Neural crest cell (in vitro differentiated cells): Measurements from ENCODE around the gene PLEK. TPM values are rescaled to one million over a fixed set of nuclear protein-coding genes. Genes with fewer than 3 reads are reported as not detected.
"Not testable (repeated sequence)": the region's sequence is repeated elsewhere in the genome, so short reads cannot be mapped to it uniquely, and the experiment has no call there.

Experiments
- DNase-seq: peaks from one replicate; pipeline ENCODE4 v3.0.0; 2021; ENCODE audit warnings: low read depth, mixed read lengths, low spot score
- H3K27ac Mint-ChIP-seq: one replicate; pipeline ENCODE4 v1.8.0; 2021; ENCODE audit warnings: mild to moderate bottlenecking, mixed read lengths; ENCODE audit not compliant: unreplicated experiment
- H3K27me3 Mint-ChIP-seq: 2 replicates; pipeline ENCODE4 v1.8.0; 2021; ENCODE audit warnings: low read depth, mild to moderate bottlenecking, mixed read lengths
- H3K36me3 Mint-ChIP-seq: 2 replicates; pipeline ENCODE4 v1.8.0; 2021; ENCODE audit warnings: low read depth, mild to moderate bottlenecking, mixed read lengths
- H3K4me1 Mint-ChIP-seq: 2 replicates; pipeline ENCODE4 v1.8.0; 2021; ENCODE audit warnings: mixed read lengths
- H3K4me3 Mint-ChIP-seq: one replicate; pipeline ENCODE4 v1.8.0; 2021; ENCODE audit warnings: mild to moderate bottlenecking, mixed read lengths
- H3K9me3 Mint-ChIP-seq: 2 replicates; pipeline ENCODE4 v1.8.0; 2021; ENCODE audit warnings: mixed read lengths
- CTCF ChIP-seq: fragments of 200-600 bp; sonication (generic); conservative IDR thresholded peaks from 2 replicates; pipeline ENCODE4 v1.5.0; 2021; ENCODE audit warnings: antibody characterized with exemption, mild to moderate bottlenecking
- total RNA-seq: library from RNA; stranded (reverse); gene quantifications from 2 replicates; pipeline ENCODE4 v1.2.1, GENCODE V29; 2021

Gene PLEK
- total RNA-seq, 1 donor from 2014 or later, result not detected

- no peak overlapping the region for H3K4me3 Mint-ChIP-seq
Measured at GRCh38 chr2:68377137-68377780, 12.2 kb downstream of the PLEK start.

GRCh38 chr2:68378779-68379178, 13.7 kb downstream of the PLEK start:
- DNase-seq, H3K9me3 Mint-ChIP-seq, H3K4me3 Mint-ChIP-seq, H3K4me1 Mint-ChIP-seq, H3K36me3 Mint-ChIP-seq, H3K27ac Mint-ChIP-seq: not testable (repeated sequence)
- H3K27me3 Mint-ChIP-seq, result peaks cover 16% of the 10 kb centered on the region

More at GRCh38 chr2:68377137-68377780, 12.2 kb downstream of the PLEK start:
- DNase-seq, result no peak
- H3K27me3 Mint-ChIP-seq, result peaks cover 14% of the 10 kb centered on the region
- H3K36me3 Mint-ChIP-seq, result no peaks in the 10 kb centered on the region
- H3K27ac Mint-ChIP-seq, result no peak overlapping the region
- TF ChIP-seq CTCF, result no peak
- H3K9me3 Mint-ChIP-seq, result peaks cover 2% of the 10 kb centered on the region
- no peaks in the 10 kb centered on the region for H3K4me1 Mint-ChIP-seq

GRCh38 chr2:68379184-68379708, 14.2 kb downstream of the PLEK start:
- Mint-ChIP-seq H3K36me3 (no peaks in the 10 kb centered on the region), H3K4me1 (no peaks in the 10 kb centered on the region), H3K9me3 (peaks cover 2% of the 10 kb centered on the region), H3K4me3 (no peak overlapping the region), H3K27ac (no peak overlapping the region), H3K27me3 (peaks cover 16% of the 10 kb centered on the region)
- no peak for DNase-seq
- no peak for TF ChIP-seq CTCF

- no peak for DNase-seq
- Mint-ChIP-seq H3K9me3 (peaks cover 2% of the 10 kb centered on the region), H3K27ac (no peak overlapping the region), H3K4me1 (no peaks in the 10 kb centered on the region), H3K4me3 (no peak overlapping the region), H3K27me3 (peaks cover 30% of the 10 kb centered on the region), H3K36me3 (no peaks in the 10 kb centered on the region)
- TF ChIP-seq CTCF, result no peak
Measured at GRCh38 chr2:68383778-68384177, 18.7 kb downstream of the PLEK start.

- no peak overlapping the region for H3K4me3 Mint-ChIP-seq
- no peak for TF ChIP-seq CTCF
- no peaks in the 10 kb centered on the region for H3K36me3 Mint-ChIP-seq
- H3K27me3 Mint-ChIP-seq, result peaks cover 33% of the 10 kb centered on the region
- H3K9me3 Mint-ChIP-seq, result peaks cover 2% of the 10 kb centered on the region
- H3K27ac Mint-ChIP-seq, result no peak overlapping the region
- no peak for DNase-seq
- H3K4me1 Mint-ChIP-seq, result no peaks in the 10 kb centered on the region
Measured at GRCh38 chr2:68384485-68385107, 19.5 kb downstream of the PLEK start.
